Activated T-cell treated with anti-CD3 and anti-CD28 coated beads, Interleukin-2, amount 50 U/mL, for 4 hours (primary cell): ENCODE data around the gene WDR20. TPM values are rescaled to one million over a fixed set of nuclear protein-coding genes. Genes with fewer than 3 reads are reported as not detected.
"Not testable (repeated sequence)": the region's sequence is repeated elsewhere in the genome, so short reads cannot be mapped to it uniquely, and the experiment has no call there.

Experiments
- ATAC-seq, 2 donors: fragments of 200-7000 bp; cut with Tn5 transposase; one replicate each; pipeline ENCODE4 v1.10.0; 2021
- DNase-seq: peaks from one replicate; pipeline ENCODE4 v3.0.0-alpha.2; 2020
- H3K27me3 Mint-ChIP-seq: one replicate; pipeline ENCODE4 v1.8.0; 2021; ENCODE audit warnings: low read depth, mixed read lengths
- H3K36me3 Mint-ChIP-seq: one replicate; pipeline ENCODE4 v1.8.0; 2022; ENCODE audit warnings: mixed read lengths; ENCODE audit not compliant: insufficient read depth
- H3K4me1 Mint-ChIP-seq: one replicate; pipeline ENCODE4 v1.8.0; 2021; ENCODE audit warnings: low read depth, mixed read lengths
- H3K4me3 Mint-ChIP-seq: one replicate; pipeline ENCODE4 v1.8.0; 2021; ENCODE audit warnings: mild to moderate bottlenecking, moderate library complexity, mixed read lengths
- H3K9me3 Mint-ChIP-seq: one replicate; pipeline ENCODE4 v1.8.0; 2021; ENCODE audit warnings: mixed read lengths
- total RNA-seq, 3 donors: library from RNA; stranded (reverse); gene quantifications; one replicate each; pipeline ENCODE4 v1.2.1, GENCODE V29; 2021

Gene WDR20, protein sequence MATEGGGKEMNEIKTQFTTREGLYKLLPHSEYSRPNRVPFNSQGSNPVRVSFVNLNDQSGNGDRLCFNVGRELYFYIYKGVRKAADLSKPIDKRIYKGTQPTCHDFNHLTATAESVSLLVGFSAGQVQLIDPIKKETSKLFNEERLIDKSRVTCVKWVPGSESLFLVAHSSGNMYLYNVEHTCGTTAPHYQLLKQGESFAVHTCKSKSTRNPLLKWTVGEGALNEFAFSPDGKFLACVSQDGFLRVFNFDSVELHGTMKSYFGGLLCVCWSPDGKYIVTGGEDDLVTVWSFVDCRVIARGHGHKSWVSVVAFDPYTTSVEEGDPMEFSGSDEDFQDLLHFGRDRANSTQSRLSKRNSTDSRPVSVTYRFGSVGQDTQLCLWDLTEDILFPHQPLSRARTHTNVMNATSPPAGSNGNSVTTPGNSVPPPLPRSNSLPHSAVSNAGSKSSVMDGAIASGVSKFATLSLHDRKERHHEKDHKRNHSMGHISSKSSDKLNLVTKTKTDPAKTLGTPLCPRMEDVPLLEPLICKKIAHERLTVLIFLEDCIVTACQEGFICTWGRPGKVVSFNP
- total RNA-seq = 10 to 100 TPM; 28.7 to 33.9 (median 29.9) TPM

DNA sequence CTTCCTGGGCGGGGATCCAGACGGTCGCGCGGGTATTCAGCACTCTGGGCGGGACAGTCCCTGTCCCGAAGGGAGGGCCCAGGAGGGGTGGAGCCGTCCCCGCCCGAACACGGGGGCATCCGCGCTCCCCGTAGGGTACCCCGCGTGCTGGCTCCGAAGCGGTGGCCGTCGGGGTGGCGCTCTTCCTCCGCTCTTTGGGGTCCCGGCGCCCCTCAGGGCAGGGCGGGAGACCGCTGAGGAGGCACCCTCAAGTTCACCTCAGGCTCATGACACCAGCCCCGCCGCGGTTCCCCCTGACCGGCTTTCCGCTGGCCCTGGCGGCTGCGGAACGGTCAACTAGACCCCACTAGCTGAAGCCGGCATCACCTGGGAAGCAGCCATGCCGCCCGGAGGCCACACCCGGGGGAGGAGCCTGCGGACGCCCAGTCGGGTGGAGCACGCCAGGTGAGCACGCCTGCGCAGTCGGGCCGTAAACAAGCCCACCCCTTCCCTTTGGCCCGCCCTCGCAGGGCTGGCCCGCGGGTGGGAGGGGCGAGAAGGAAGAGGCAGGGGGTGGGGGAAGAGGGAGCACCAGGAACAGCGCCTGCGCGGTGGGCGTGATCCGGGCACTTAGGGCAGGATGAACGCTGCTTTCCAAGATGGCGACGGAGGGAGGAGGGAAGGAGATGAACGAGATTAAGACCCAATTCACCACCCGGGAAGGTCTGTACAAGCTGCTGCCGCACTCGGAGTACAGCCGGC, at the start of gene WDR20:
Gene WDR20, plus strand, starts transcription at position 612 of the 741 bp plus-strand sequence. Its CDS starts 27 bp downstream, at position 639.
- peak; percentile 99 for DNase-seq
- peak; percentile 92 to 95 for ATAC-seq
- Mint-ChIP-seq H3K27me3 (no peaks in the 10 kb centered on the region), H3K4me1 (peaks cover 27% of the 10 kb centered on the region), H3K9me3 (no peaks in the 10 kb centered on the region), H3K4me3 (peak within 1 kb of the TSS; percentile 97), H3K36me3 (peaks cover 7% of the 10 kb centered on the region)

DNA sequence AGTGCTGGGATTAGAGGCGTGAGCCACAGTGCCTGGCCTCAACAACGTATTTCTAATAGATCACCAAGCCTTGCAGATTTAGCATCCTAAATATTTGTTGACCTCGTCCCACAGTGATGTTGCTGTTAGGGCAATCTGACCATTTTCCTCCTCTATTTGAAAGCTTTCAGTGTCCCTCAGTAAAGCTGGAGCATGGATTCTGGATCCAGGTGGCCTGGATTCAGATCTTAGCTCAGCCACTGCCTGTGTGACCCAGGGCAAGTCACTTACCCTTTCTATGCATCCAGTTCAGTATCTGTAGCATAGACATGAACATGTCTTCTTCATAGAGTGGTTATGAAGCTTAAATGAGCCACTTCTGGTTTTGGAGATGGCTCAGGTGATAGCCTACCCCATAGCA, 49.0 kb upstream of the WDR20 start:
- ATAC-seq (no peak), DNase-seq (no peak)
- Mint-ChIP-seq H3K27me3 (no peaks in the 10 kb centered on the region), H3K4me1 (peaks cover 30% of the 10 kb centered on the region), H3K36me3 (peaks cover 6% of the 10 kb centered on the region), H3K4me3 (no peak overlapping the region), H3K9me3 (no peaks in the 10 kb centered on the region)

DNA sequence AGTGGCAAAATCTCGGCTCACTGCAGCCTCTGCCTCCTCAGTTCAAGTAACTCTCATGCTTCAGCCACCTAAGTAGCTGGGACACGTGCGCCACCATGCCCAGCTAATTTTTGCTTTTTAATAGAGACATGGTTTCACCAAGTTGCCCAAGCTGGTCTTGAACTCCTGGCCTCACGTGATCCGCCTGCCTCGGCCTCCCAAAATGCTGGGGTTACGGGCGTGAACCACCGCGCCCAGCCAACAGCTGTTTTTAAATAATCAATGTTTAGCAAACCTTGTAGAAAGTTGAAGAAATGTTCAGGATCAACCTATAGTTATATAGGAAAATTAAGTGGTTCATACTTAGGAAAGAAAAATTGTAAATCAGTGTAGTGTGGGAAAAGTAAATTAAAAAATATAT, 46.9 kb upstream of the WDR20 start:
- H3K4me1 Mint-ChIP-seq = peaks cover 35% of the 10 kb centered on the region
- no peak overlapping the region for H3K4me3 Mint-ChIP-seq
- DNase-seq (no peak), ATAC-seq (no peak)
- H3K36me3 Mint-ChIP-seq = no peaks in the 10 kb centered on the region
- H3K27me3 Mint-ChIP-seq = no peaks in the 10 kb centered on the region
- no peaks in the 10 kb centered on the region for H3K9me3 Mint-ChIP-seq

DNA sequence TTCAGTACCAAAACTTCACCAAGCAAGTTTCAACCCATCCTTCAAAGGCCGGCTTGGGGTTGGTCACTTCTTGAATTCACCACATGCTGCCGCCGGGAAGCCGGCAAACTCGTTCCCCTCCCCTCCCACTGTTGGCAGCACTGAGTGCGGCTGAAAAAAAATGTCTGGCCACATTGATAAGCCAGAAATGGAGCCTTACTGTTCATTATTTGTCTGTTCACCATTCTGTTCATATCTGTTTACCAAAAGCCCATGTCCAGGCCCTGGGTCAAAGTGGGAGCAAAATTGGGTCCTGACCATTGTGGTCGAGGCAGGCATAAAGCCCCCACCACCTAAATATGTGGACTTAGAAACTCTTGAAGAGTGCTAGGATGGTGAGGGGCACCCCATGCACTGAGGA, 45.6 kb upstream of the WDR20 start:
- Mint-ChIP-seq H3K27me3 (no peaks in the 10 kb centered on the region), H3K4me3 (no peak overlapping the region), H3K4me1 (peaks cover 23% of the 10 kb centered on the region), H3K9me3 (no peaks in the 10 kb centered on the region), H3K36me3 (no peaks in the 10 kb centered on the region)
- DNase-seq (no peak), ATAC-seq (no peak)

DNA sequence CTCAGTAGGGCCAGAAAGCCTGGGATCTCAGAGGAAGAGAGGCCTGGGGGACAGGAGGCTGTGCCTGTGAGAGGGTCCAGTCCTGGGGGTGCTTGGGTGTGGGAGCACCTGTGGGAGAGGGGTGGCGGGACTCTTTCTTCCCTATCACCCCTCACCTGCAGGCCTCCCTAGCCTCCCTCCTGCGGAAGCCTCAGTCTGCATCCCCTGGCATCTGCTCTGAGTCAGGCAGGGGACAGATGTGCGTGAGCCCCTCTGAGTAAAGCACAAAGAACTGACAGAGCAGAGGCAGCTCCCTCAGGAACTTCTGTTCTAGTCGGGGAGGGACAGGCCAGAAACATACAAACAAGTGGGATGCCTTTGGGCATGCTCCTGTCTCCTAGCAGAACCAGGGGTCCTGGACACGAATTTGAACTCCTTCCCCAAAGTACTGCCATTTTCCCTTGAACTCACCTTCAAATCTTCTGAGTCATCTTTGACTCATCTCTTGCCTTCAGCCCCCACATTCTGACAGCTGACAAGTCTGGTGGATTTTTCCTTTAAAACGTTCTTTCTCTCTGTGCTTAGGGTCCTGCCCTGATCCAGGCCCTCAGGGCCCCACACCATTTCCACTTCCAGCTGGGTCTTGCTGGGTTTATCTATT, 44.3 kb upstream of the WDR20 start:
- no peaks in the 10 kb centered on the region for H3K9me3 Mint-ChIP-seq
- H3K36me3 Mint-ChIP-seq = no peaks in the 10 kb centered on the region
- H3K4me1 Mint-ChIP-seq = peaks cover 13% of the 10 kb centered on the region
- H3K27me3 Mint-ChIP-seq = no peaks in the 10 kb centered on the region
- no peak for DNase-seq
- peak; percentile 63 to 66 for ATAC-seq
- no peak overlapping the region for H3K4me3 Mint-ChIP-seq

DNA sequence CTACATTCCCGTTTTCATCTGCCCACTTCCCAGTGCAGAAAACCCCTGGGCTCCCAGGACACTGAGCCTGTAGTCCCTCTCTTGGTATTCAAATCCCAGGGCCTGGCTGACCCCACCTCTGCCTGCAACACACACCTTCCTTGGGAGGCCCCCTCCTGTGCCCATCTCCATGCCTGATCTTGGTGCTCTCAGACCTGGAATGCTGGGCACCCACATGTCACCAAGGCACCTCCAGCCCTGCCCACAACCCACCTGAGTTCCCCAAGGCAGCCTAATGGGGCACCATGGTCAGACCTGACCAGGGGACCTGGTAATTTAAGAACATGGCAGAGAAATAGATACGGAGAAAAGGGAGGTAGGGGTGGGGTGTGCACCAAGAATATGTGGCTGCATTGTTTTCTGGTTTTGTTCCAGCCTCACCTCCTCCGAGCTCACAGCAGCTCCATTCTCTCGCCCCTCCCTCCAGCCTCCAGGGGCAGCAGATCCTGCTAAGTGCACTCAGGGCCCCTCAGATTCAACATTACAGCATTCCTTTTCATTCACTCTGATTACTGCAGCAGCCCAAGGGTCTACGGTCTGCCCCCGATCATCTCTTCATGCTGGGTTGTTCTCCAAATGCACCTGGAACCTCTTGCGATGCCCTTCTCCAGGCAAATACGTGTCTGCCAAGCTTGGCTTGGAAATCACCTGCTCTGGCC, 43.7 kb upstream of the WDR20 start:
- Mint-ChIP-seq H3K4me3 (no peak overlapping the region), H3K9me3 (no peaks in the 10 kb centered on the region), H3K36me3 (no peaks in the 10 kb centered on the region), H3K27me3 (no peaks in the 10 kb centered on the region), H3K4me1 (peaks cover 11% of the 10 kb centered on the region)
- ATAC-seq (peak in 1 of 2 donors; percentile 23), DNase-seq (no peak)

DNA sequence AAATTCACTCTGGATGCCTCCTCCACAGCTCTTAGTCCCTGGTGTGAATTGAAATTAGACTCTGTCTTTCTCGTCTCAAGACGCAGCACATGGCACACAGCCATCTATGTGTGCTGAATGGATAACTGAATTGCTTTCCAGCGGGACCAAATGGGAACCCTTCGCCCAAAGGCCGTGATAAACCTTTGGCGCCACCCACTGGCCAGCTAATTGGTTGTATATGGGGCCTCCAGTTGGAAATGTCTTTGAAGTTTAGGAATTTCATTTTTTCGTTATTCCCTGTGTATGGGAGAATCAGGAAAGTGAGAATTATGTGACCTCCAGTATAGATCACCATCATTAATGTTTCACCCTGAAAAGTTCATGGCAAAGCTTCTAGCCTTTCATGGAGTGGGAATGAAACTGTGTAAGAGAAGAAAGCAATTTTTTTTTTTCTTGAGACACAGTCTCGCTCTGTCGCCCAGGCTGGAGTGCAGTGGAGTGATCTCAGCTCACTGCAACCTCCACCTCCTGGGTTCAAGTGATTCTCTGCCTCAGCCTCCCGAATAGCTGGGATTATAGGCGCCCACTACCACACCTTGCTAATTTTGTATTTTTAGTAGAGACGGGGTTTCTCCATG, 43.0 kb upstream of the WDR20 start:
- ATAC-seq (peak; percentile 56 to 72), DNase-seq (peak; percentile 71)
- Mint-ChIP-seq H3K4me3 (no peak overlapping the region), H3K27me3 (no peaks in the 10 kb centered on the region), H3K4me1 (peaks cover 11% of the 10 kb centered on the region), H3K36me3 (no peaks in the 10 kb centered on the region), H3K9me3 (no peaks in the 10 kb centered on the region)

DNA sequence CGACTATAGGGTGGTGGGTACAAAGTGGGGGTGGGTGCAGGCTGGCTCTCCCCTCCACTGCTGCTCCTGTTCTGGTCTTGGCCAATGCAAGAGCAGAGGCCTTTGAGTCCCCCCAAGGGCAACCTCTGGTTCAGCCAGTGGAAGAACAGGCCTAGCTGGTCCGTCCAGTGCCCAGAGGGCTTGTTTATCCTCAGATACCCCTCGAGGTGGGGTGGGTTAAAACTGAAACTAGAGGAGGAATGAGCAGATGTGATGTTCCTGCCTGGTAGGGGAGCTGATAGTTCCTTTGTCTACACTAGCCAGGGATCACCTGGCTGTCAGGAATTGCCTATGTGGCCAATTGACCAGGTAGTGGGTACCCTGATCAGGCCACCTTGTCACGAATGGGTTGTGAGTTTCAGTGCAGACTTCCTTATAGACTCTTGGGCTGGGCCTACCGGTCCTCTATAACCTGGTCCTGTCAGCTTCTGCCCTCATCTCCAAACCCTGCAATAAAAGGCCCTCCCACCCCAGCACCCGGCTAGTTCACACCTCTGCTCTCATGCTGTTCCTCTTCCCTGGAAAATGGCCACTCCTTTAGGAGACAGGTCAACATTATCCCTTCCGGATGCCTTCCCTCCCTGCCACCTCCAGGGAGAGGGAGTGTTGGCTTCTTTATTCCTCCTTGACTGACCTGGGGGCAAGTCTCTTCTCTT, 42.1 kb upstream of the WDR20 start:
- no peaks in the 10 kb centered on the region for H3K27me3 Mint-ChIP-seq
- ATAC-seq (no peak), DNase-seq (no peak)
- H3K4me1 Mint-ChIP-seq = peaks cover 11% of the 10 kb centered on the region
- no peak overlapping the region for H3K4me3 Mint-ChIP-seq
- H3K9me3 Mint-ChIP-seq = no peaks in the 10 kb centered on the region
- no peaks in the 10 kb centered on the region for H3K36me3 Mint-ChIP-seq

DNA sequence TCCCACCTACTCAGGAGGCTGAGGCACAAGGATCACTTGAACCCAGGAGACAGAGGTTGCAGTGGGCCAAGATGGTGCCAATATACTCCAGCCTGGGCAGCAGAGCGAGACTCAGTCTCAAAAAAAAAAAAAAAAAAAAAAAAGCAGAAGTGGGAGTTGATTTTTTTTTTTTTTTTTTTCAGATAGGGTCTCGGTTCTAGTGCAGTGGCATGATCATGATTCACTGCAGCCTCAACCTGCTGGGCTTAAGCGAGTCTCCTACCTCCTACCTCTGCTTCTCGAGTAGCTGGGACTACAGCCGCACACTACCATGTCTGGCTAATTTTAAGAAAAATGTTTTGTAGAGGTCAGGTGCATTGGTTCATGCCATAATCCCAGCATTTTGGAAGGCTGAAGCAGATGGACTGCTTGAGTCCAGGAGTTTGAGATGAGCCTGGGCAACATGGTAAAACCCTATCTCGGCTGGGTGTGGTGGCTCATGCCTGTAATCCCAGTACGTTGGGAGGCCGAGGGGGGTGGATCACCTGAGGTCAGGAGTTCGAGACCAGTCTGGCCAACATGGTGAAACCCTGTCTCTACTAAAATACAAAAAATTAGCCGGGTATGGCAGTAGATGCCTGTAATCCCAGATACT, 36.5 kb upstream of the WDR20 start:
- Mint-ChIP-seq H3K4me3 (no peak overlapping the region), H3K4me1 (no peaks in the 10 kb centered on the region), H3K36me3 (no peaks in the 10 kb centered on the region), H3K27me3 (no peaks in the 10 kb centered on the region), H3K9me3 (no peaks in the 10 kb centered on the region)
- ATAC-seq (no peak), DNase-seq (no peak)

DNA sequence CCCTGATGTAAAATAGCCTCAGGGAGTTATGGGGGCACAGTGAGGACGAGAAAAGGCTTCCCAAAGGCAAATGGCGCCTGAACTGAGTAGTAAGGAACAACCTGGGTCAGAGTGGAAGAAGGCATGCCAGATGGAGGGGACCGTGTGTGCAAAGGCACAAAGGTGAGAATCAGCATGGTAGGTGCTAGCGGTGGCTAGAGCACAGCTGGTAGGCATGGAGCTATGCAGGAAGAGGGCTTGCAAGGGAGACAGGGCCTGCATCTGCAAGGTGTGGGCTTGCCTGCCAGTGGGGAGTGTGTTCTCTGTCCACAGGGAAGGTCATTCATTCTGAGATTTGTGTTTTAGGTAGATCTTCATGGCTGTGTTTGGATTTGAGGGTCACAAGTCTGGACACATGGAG, 34.3 kb upstream of the WDR20 start:
- no peaks in the 10 kb centered on the region for H3K36me3 Mint-ChIP-seq
- no peak for ATAC-seq
- H3K9me3 Mint-ChIP-seq = no peaks in the 10 kb centered on the region
- H3K27me3 Mint-ChIP-seq = no peaks in the 10 kb centered on the region
- H3K4me3 Mint-ChIP-seq = no peak overlapping the region
- DNase-seq = no peak
- H3K4me1 Mint-ChIP-seq = no peaks in the 10 kb centered on the region

DNA sequence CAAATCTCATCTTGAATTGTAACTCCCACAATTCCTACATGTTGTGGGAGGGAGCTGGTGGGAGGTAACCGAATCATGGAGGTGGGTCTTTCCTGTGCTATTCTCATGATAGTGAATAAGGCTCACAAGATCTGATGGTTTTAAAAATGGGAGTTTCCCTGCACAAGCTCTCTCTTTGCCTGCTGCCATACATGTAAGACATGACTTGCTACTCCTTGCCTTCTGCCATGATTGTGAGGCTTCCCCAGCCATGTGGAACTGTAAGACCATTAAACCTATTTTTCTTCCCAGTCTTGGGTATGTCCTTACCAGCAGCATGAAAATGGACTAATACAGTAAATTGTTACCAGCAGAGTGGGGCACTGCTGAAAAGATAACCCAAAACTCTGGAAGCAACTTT, 30.4 kb upstream of the WDR20 start:
- H3K27me3 Mint-ChIP-seq, H3K9me3 Mint-ChIP-seq, H3K4me3 Mint-ChIP-seq, DNase-seq, H3K36me3 Mint-ChIP-seq, H3K4me1 Mint-ChIP-seq, ATAC-seq: not testable (repeated sequence)

DNA sequence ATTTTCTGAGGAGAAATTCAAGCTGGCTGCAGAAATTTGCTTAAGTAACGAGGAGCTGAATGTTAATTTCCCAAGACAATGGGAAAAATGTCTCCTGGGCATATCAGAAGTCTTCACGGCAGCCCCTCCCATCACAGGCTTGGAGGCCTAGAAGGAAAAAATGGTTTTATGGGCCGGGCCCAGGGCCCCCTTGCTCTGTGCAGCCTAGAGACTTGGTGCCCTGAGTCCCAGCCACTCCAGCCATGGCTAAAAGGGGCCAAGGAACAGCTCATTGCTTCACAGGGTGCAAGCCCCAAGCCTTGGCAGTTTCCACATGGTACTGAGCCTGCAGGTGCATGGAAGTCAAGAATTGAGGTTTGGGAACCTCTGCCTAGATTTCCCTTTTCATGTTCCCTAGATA, 28.6 kb upstream of the WDR20 start:
- no peaks in the 10 kb centered on the region for H3K9me3 Mint-ChIP-seq
- no peak overlapping the region for H3K4me3 Mint-ChIP-seq
- no peaks in the 10 kb centered on the region for H3K36me3 Mint-ChIP-seq
- DNase-seq (no peak), ATAC-seq (no peak)
- no peaks in the 10 kb centered on the region for H3K4me1 Mint-ChIP-seq
- H3K27me3 Mint-ChIP-seq = no peaks in the 10 kb centered on the region
